Epithelial cell of esophagus (primary cell): ENCODE results near the gene NME5.

Experiments used
- DNase-seq: peaks from one replicate; pipeline ENCODE4 v3.0.0; 2010; ENCODE audit warnings: low read depth
- H3K4me3 ChIP-seq: 2 replicates; pipeline ENCODE4 v1.5.1; 2011; ENCODE audit warnings: mild to moderate bottlenecking, low read length, control low read depth
- CTCF ChIP-seq: IDR thresholded peaks from 2 replicates; pipeline ENCODE4 v1.5.1; 2011; ENCODE audit warnings: low read depth, mild to moderate bottlenecking, low read length, control low read depth, inconsistent platforms; ENCODE audit not compliant: insufficient read depth; ENCODE audit errors: missing control alignments

Gene NME5

DNA sequence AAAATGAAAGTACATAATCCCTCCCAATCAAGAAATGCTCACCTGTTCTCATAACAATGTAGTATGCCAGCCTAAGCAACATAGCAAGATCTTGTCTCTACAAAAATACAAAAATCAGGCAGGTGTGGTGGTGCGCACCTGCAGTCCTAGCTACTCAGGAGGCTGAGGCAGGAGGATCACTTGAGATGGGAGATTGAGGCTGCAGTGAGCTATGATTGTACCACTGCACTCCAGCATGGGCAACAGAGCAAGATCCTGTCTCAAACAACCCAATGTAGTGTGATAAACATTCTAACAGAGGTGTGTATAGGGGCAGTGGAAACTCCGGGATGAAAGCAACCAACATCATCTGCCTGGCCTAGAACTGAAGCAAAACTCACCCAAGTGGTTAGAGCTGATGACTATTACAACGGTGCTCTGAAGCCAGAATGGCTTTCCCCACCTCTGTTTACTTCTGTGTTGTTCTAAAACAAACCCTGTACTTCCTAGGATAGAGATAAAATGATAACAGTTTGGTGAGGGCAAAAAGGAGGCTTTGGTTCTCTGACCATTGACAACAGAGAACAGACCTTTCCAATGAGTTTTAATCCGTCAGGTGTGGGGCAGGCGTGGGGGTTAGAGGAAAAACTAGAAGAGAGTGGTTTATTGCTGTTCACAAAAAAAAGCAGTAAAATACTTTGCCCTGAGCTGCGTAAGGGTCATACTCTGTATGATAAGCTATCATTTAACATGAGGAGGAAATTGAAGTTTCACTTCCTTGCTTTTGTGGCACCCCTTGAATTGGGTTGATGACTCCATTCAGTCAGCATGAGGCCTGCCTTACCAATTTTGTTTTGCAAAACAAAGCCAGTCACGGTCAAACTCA lies 36.5 kb downstream of the NME5 start:
- no peak for TF ChIP-seq CTCF

GRCh38 chr5:138096997-138097828 lies 42.0 kb downstream of the NME5 start:
- no peak overlapping the region for H3K4me3 ChIP-seq
- DNase-seq: peak; percentile 4
- no peak for TF ChIP-seq CTCF

More for the DNA sequence above, 36.5 kb downstream of the NME5 start:
- no peak overlapping the region for H3K4me3 ChIP-seq
- no peak for DNase-seq

DNA sequence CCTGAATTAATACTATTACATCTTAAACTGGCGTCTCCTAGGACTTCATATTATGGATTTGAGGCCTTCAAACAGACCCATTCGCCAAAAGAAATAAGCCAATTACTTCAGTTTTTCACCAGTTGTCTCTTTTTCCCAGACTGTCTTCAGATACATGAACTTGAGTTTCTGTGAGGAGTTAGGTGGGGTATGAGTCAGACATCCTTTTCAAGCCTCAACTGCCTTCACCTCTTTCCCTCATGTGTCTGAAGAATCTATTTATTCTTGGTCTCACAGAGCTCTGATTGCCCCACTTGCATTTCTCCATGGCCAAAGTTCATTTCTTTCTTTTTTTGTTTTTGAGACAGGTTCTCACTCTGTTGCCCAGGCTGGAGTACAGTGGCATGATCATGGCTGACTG lies 42.9 kb downstream of the NME5 start:
- no peak overlapping the region for H3K4me3 ChIP-seq
- TF ChIP-seq CTCF: no peak
- DNase-seq: peak; percentile 9

DNA sequence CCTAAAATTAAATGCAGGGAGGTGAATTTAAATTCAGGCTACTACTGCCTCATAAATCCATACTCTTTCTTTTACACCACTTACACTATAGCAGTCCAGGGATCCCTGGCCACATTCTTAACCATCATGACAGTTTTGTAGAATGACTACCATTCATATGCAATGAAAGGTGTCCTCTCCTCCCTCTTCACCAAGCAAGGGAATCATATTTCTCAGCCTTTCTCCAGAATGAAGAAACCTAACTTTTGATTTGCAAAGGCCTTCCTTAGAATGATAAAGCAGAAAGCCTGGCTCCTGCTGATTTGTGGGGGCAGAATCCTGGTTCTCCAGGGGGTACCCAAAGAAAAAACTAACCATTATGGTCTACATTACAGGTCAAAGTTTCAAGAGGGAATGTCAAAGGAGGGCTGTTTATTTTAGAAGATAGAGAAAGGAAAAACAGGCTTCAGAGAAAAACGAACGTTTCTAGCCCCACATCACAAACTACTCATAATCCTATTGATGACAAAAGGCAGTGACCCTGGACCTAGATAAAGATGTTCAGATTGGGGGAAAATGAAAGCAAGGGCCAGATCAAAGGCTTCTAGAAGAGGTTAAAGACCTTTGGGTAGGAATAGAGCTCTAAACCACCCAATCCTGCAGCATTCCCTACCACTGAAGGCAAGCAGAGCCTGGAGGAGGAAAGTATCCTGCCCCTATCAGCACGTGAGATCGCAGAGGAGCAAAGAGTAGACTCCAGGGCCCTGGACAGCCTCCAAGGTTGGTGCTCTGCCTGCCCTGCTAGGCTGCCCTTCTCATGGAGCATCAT lies 43.9 kb downstream of the NME5 start:
- DNase-seq: no peak
- TF ChIP-seq CTCF: no peak

DNA sequence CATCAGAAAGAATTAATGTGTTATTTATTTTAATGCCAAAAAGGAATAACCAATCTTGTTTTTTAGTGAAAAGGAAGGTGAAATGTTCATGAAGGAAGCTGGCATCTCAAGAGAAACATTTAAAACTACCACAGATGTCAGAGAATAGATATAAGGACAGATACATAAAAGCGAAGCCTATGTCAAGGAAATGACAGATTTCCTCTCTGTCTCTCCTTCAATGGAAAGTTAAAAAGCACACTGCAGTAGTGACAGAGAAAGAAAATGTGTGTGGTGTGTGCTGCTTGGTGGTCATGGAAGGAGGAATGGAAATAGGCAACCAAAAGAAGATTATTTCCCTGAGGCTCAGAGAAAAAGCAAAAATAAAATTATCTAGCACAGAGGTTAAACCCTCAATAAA lies 46.2 kb downstream of the NME5 start:
- no peak for TF ChIP-seq CTCF
- H3K4me3 ChIP-seq: no peak overlapping the region

More for the DNA sequence above, 43.9 kb downstream of the NME5 start:
- no peak overlapping the region for H3K4me3 ChIP-seq

DNA sequence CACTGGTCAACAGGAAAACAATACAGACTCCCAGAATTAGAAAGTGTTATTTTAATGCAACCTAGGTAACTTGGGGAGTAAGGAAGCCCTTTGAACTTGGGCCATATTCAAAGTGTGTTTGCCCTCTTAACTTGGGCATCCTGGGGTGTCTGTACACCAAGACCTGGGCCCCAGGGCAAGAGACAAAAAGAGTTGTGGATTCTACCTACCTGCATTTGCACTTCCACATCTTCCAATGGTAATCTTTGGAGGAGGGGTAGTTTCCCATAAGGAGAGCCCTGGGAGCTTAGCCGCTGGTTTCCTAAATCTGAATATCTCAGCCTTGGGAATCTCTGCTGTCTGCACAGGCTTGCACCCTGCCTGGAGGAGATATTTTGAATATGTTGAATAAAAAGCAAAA lies 46.9 kb downstream of the NME5 start:
- no peak for TF ChIP-seq CTCF
- DNase-seq: no peak
- H3K4me3 ChIP-seq: no peak overlapping the region

More for the DNA sequence above, 46.2 kb downstream of the NME5 start:
- DNase-seq: no peak
